C4-2B (cell line): ENCODE data around the gene KPTN.
A peak's percentile ranks its signal among the peaks of the same experiment; 100 is the strongest.

Experiments used
- H3K27ac ChIP-seq: fragments of 450-650 bp; 2 replicates; pipeline ENCODE4 v1.5.1; 2017
- ZFX ChIP-seq: fragments of 450-650 bp; IDR thresholded peaks from 2 replicates; pipeline ENCODE4 v1.6.1; 2017
- TF ChIP-seq, protein P1 (sequence below): fragments of 450-650 bp; conservative IDR thresholded peaks from 2 replicates; pipeline ENCODE4 v1.5.1; 2017; ENCODE audit warnings: mild to moderate bottlenecking

The KPTN gene

DNA sequence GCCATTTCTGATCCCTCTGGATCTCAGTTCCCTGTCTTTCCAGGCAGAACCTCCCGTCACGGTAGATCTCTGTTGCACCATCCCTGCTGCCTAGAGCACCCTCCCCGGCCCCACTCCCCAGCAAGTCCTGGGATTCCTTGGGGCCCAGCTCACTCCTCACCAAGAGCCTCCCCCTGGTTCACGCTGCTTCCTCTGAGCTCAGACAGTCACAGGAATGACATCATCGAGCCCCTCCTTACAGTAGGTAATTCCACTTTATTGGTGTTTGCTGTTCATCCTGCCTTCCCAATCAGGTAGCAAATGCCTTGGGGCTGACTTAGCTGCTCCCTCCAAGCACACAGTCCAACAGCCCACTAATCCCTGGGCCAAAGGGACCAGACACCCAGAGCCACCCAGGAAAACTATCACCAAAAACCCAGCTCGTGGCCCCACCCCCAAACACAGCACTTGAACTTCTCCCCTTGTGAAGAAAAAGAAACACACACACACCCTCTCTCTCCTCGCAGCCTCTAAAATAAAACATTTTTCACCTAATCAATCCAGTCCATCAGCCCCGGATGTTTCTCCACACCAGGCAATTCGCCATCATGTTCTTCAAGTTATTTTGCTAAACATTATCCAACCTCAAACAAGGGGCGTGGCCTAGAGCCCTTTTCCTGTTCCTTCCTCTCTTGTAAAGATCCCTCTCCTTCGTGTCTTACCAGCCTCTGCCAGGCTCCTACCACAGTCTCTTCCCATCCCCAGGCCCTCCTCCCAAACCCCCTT lies 28.3 kb upstream of the KPTN start:
- peak overlapping the region; percentile 96 for H3K27ac ChIP-seq
- TF ChIP-seq, protein P1, sequence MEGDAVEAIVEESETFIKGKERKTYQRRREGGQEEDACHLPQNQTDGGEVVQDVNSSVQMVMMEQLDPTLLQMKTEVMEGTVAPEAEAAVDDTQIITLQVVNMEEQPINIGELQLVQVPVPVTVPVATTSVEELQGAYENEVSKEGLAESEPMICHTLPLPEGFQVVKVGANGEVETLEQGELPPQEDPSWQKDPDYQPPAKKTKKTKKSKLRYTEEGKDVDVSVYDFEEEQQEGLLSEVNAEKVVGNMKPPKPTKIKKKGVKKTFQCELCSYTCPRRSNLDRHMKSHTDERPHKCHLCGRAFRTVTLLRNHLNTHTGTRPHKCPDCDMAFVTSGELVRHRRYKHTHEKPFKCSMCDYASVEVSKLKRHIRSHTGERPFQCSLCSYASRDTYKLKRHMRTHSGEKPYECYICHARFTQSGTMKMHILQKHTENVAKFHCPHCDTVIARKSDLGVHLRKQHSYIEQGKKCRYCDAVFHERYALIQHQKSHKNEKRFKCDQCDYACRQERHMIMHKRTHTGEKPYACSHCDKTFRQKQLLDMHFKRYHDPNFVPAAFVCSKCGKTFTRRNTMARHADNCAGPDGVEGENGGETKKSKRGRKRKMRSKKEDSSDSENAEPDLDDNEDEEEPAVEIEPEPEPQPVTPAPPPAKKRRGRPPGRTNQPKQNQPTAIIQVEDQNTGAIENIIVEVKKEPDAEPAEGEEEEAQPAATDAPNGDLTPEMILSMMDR, result no peak
- TF ChIP-seq ZFX, result no peak

DNA sequence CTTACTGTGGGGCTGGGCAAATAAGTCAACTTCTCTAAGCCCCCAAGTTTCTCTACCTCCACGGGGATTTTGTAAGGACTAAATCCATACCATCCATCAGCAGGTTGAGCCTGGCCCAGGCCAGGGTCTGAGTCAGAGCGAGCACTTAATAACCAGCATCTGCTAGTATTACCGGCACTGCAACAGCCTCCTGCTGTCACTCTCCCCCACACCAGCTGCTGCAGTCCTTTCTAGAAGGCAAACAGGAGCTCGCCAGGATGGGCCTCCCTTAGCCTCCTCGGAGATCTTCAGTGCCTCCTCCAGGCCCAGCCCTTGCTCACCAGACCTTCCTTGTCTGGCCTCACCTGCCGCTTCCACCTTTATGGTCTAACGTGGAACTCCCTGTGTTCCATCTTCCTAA lies 27.7 kb upstream of the KPTN start:
- TF ChIP-seq, protein P1, result no peak
- no peak for TF ChIP-seq ZFX
- H3K27ac ChIP-seq, result peak overlapping the region; percentile 96

DNA sequence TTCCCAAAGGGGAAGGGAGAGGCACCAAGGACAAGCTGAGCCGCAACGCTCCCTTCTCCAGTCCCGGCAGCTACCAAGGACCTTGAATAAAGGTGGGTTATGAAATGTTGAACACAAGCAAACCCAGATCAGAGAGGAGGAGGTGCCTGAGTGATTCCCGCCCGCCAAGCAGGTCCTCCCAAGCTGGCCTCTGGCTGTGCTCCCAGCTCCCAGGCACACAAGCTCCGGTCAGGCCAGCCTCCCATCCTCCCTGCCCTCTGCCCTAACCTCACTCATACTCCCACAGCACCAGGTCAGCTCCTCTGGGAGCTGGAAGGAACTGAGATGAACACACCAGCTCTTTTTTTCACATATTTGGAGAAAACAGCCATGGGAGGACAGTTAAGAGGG lies 27.1 kb upstream of the KPTN start:
- no peak for TF ChIP-seq ZFX
- TF ChIP-seq, protein P1, result no peak

DNA sequence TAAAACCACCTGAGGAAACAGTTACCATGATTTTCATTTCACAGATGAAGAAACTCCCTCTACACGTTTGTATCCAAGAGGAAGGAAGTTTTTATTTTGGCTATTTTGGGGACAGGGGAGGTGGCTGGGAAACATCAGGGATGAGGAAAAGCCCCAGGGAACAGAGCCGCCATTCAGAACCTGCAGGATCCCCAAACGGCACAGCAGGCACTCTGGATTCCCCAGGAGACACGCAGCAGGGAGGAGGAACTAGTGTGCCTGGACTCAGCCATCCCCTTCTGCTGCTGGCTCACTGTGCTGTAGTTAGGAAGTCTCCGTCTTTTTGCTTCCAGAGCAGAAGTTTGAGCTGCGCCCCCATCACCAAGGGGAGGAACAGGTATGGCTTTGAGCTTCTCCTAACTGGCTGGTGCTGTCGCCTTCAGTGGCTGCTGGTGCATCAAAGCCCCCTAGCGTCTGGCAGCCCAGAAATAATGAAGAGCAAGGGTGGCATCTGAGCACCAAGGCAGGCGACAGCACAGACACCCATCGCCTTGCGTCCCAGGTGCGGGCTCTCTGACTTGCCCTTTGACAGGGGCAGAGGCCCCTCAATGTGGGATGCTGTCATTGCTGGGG lies 26.6 kb upstream of the KPTN start:
- TF ChIP-seq, protein P1, result no peak
- TF ChIP-seq ZFX, result no peak
- H3K27ac ChIP-seq, result peak overlapping the region; percentile 96

More for the DNA sequence above, 27.1 kb upstream of the KPTN start:
- peak overlapping the region; percentile 96 for H3K27ac ChIP-seq

DNA sequence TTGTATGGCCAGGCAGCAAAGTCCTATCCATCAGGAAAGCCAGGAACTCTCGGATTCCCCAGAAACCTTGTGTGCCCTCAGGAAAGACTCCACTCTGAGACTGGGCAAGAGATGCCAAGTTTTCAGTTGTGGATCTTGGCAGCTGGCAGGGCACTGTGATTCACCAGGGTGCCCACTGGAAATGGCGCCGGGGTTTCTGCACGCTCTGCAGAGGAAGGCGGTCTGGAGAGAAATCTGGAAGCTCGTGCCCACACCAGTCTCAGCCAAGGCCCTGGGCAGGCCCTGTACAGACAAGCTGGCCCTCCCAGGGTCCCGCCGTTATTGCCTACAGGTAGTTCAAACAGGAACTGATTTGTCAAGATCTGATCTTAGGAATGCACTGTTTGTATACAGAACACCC lies 26.0 kb upstream of the KPTN start:
- TF ChIP-seq, protein P1, result no peak
- TF ChIP-seq ZFX, result no peak
- peak overlapping the region; percentile 96 for H3K27ac ChIP-seq

DNA sequence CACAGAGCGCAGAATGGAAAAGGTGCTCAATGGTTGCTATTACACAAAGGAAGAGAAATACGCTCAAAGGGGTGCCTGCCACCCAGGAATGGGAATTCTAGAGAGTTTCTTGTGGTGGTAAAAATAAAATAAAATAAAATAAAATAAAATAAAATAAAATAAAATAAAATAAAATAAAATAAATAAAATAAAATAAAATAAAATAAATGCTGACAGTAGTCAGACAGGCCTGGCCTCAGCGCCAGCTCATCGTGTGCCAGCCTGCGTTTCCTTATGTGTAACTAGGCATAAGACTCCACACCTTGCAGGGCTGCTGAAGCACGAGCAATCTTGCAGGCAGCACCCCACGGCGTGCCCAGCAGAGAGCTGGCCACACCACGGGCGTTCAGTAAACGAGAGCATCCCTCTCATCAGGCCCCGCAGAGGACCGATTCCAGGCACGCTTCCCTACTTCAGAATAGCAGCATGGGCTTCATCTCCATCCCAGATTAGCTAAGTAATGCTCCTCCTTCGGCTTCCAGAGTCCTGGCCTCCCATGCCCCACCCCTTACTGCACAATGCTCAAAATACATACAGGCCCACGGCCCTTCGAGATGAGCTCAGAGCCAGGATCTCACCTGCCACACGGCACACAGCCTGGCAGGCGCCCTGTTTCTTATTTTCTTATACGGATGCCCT lies 25.3 kb upstream of the KPTN start:
- TF ChIP-seq, protein P1, result no peak
- TF ChIP-seq ZFX, result no peak
- H3K27ac ChIP-seq, result peak overlapping the region; percentile 96

DNA sequence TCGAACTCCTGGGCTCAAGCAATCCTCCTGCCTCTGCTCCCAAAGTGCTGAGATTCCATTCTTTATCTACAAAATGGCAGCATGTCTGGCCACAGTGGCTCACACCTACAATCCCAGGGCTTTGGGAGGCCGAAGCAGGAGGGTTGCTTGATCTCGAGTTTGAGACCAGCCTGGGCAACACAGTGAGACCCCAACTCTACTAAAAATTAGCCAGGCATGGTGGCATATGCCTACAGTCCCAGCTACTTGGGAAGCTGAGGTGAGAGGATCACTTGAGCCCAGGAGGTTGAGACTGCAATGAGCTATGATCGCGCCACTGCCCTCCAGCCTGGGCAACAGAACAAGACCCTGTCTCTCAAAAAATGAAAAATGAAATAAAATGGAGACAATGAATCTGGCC lies 24.7 kb upstream of the KPTN start:
- TF ChIP-seq, protein P1, result no peak
- TF ChIP-seq ZFX, result no peak
- peak overlapping the region; percentile 68 for H3K27ac ChIP-seq
